GM12878 (cell line): ENCODE results near the gene CHD6. TPM values are rescaled to one million over a fixed set of nuclear protein-coding genes. Genes with fewer than 3 reads are reported as not detected.

Experiments used
- ATAC-seq: fragments of 200-7000 bp; cut with Tn5 transposase; 3 replicates; pipeline ENCODE4 v1.9.1; 2020; ENCODE audit warnings: mild to moderate bottlenecking, moderate library complexity
- BruUV-seq: library from RNA; stranded (reverse); fragments of 400-500 nt; replicated peaks from 2 replicates; lab custom pipeline; 2021; lab: Mats Ljungman, UMichigan
- CTCF ChIA-PET: fragments of 300-600 bp; sonication (Branson Sonifier 250); formaldehyde crosslinking; extraction: SDS; loops from one replicate; lab custom pipeline; 2021; ENCODE audit warnings: inconsistent platforms; lab: Yijun Ruan, JAX
- POLR2A ChIA-PET: fragments of 350-600 bp; formaldehyde crosslinking; extraction: SDS; loops from one replicate; lab custom pipeline; 2021; ENCODE audit warnings: inconsistent platforms; lab: Charles Lee
- RAD21 ChIA-PET: fragments of 300-600 bp; sonication (Branson Sonifier 250); formaldehyde crosslinking; loops from one replicate; lab custom pipeline; 2023; ENCODE audit warnings: antibody characterized with exemption; ENCODE audit not compliant: unreplicated experiment; lab: Charles Lee
- SMC1A ChIA-PET: fragments of 300-600 bp; sonication (Branson Sonifier 250); formaldehyde crosslinking; loops from one replicate; lab custom pipeline; 2023; ENCODE audit not compliant: unreplicated experiment, uncharacterized antibody; lab: Charles Lee
- DNase-seq: peaks from one replicate; pipeline ENCODE4 v3.0.0-alpha.2; 2011; ENCODE audit warnings: low read depth, low spot score
- FAIRE-seq: peaks from 3 replicates; lab custom pipeline; 2011; peaks lifted over from hg19 to GRCh38; lab: Jason Lieb, UNC
- H2AFZ ChIP-seq: 2 replicates; pipeline ENCODE4 v1.6.0; 2011; ENCODE audit warnings: low read depth, low read length, control low read depth; ENCODE audit not compliant: control insufficient read depth
- H3K27ac ChIP-seq: 2 replicates; pipeline ENCODE4 v1.5.1; 2011; ENCODE audit warnings: control low read depth; ENCODE audit not compliant: control insufficient read depth, insufficient read depth
- H3K27me3 ChIP-seq, 2 experiments: replicated peaks in 1 of 2; 2 replicates each; pipeline versions ENCODE4 v1.6.0 to v1.6.1; 2011; ENCODE audit warnings: low read length in 1 of 2; ENCODE audit not compliant: control insufficient read depth in 2 of 2, insufficient read depth in 2 of 2
- H3K36me3 ChIP-seq, 2 experiments: 2 replicates each; pipeline ENCODE4 v1.5.1; 2011; ENCODE audit warnings: low read length in 1 of 2; ENCODE audit not compliant: control insufficient read depth in 2 of 2, insufficient read depth in 2 of 2
- H3K4me1 ChIP-seq: 2 replicates; pipeline ENCODE4 v1.6.1; 2011; ENCODE audit warnings: mild to moderate bottlenecking, low read length, moderate library complexity, mixed read lengths; ENCODE audit not compliant: control insufficient read depth, insufficient read depth
- H3K4me2 ChIP-seq: 2 replicates; pipeline ENCODE4 v1.6.0; 2011; ENCODE audit warnings: control low read depth; ENCODE audit not compliant: control insufficient read depth, insufficient read depth
- H3K4me3 ChIP-seq: fragments of 200-600 bp; sonication (generic); 2 replicates; pipeline ENCODE4 v1.5.1; 2016
- H3K79me2 ChIP-seq: 2 replicates; pipeline ENCODE4 v1.6.0; 2011; ENCODE audit warnings: low read length; ENCODE audit not compliant: control insufficient read depth, insufficient read depth
- H3K9ac ChIP-seq: 2 replicates; pipeline ENCODE4 v1.8.0; 2011; ENCODE audit warnings: low read length, control low read depth, mixed read lengths; ENCODE audit not compliant: control insufficient read depth, insufficient read depth
- H3K9me3 ChIP-seq: replicated peaks from 3 replicates; pipeline ENCODE4 v1.5.1; 2011; ENCODE audit warnings: mild to moderate bottlenecking, low read length; ENCODE audit not compliant: control insufficient read depth, insufficient read depth
- H4K20me1 ChIP-seq: 2 replicates; pipeline ENCODE4 v1.6.0; 2011; ENCODE audit not compliant: control insufficient read depth, insufficient read depth
- CBFB ChIP-seq: IDR thresholded peaks from 2 replicates; pipeline ENCODE4 v1.6.1; 2016; ENCODE audit warnings: antibody characterized with exemption, low read depth
- CHD1 ChIP-seq: IDR thresholded peaks from 2 replicates; pipeline ENCODE4 v1.6.1; 2012; ENCODE audit warnings: low read depth, low read length, improper control_type of control experiment
- MEF2B ChIP-seq: fragments of 450-650 bp; IDR thresholded peaks from 2 replicates; pipeline ENCODE4 v1.6.1; 2018; ENCODE audit warnings: mild to moderate bottlenecking, moderate library complexity; ENCODE audit not compliant: partially characterized antibody, poor library complexity, severe bottlenecking
- MTA3 ChIP-seq: IDR thresholded peaks from 2 replicates; pipeline ENCODE4 v1.6.1; 2012; ENCODE audit warnings: low read length, inconsistent platforms, borderline replicate concordance
- NFXL1 ChIP-seq: fragments of 450-650 bp; IDR thresholded peaks from 2 replicates; pipeline ENCODE4 v1.6.1; 2017; ENCODE audit warnings: antibody characterized with exemption, mild to moderate bottlenecking, borderline replicate concordance
- NFYB ChIP-seq: IDR thresholded peaks from 2 replicates; pipeline ENCODE4 v1.6.1; 2011; ENCODE audit warnings: low read depth, mild to moderate bottlenecking, low read length, improper control_type of control experiment, moderate library complexity; ENCODE audit not compliant: insufficient read depth
- RBBP5 ChIP-seq: fragments of 200-600 bp; sonication (generic); conservative IDR thresholded peaks from 2 replicates; pipeline ENCODE4 v1.6.1; 2016
- RFX5 ChIP-seq: IDR thresholded peaks from 2 replicates; pipeline ENCODE4 v1.6.1; 2011; ENCODE audit warnings: low read depth, low read length, improper control_type of control experiment
- WGBS: methylation state at CpG from one replicate; pipeline ENCODE4 v1.1.6; 2016; ENCODE audit warnings: low lambda C conversion rate; ENCODE audit not compliant: insufficient replicate concordance, insufficient coverage; ENCODE audit errors: missing lambda C conversion rate; 5-methylcytosine and 5-hydroxymethylcytosine counted together
- in situ Hi-C: fragments of 300-500 bp; cut with MboI; formaldehyde crosslinking; loops from 9 replicates; pipeline ENCODE4 v1.14.3; 2018; ENCODE audit warnings: mixed read lengths
- intact Hi-C: fragments of 100-400 bp; cut with micrococcal nuclease; formaldehyde crosslinking; loops from one replicate; pipeline ENCODE4 v1.14.2; 2022; ENCODE audit not compliant: unreplicated experiment
- polyA plus RNA-seq, 11 experiments: library from polyadenylated mRNA; depleted of rRNA in 4 of 11; unstranded in 6 of 11; stranded (reverse) in 5 of 11; fragments of >200 nt; fragmentation: Nextera tagmentation in 4 of 11; fragmentation: Illumina TruSeq in 1 of 11; extraction: Ambion mirVana in 4 of 11; extraction: Trizol in 1 of 11; gene quantifications; 1 replicate in 1 of 11; 2 replicates in 10 of 11; pipeline versions ENCODE4 v1.2.1 to v1.2.3, GENCODE V29; 2011 to 2016; ENCODE audit warnings: inconsistent platforms in 2 of 11, missing spikeins in 2 of 11, low read depth in 1 of 11
- total RNA-seq, 4 experiments: library from RNA; depleted of rRNA in 3 of 4; stranded (reverse); fragments of >200 nt in 3 of 4; fragmentation: Illumina TruSeq in 1 of 4; extraction: Trizol in 1 of 4; gene quantifications; 2 replicates each; pipeline versions ENCODE4 v1.2.1 to v1.2.3, GENCODE V29; 2013 to 2021
- TF ChIP-seq, protein P1 (sequence below): IDR thresholded peaks from 2 replicates; pipeline ENCODE4 v1.6.1; 2012; ENCODE audit warnings: mild to moderate bottlenecking, low read depth, low read length
- TF ChIP-seq, protein P2 (sequence below): IDR thresholded peaks from 2 replicates; pipeline ENCODE4 v1.6.1; 2012; ENCODE audit warnings: low read depth, low read length, improper control_type of control experiment
- TF ChIP-seq, protein P3 (sequence below): fragments of 450-650 bp; IDR thresholded peaks from 2 replicates; pipeline ENCODE4 v1.6.1; 2014; ENCODE audit warnings: mild to moderate bottlenecking

The CHD6 gene
- total and polyA plus RNA-seq, 10 of the 15 experiments (the other 5 are each of a cell fraction or from before 2014, with no cell fraction given) = 4.3 to 25.5 (median 17.1) TPM

DNA sequence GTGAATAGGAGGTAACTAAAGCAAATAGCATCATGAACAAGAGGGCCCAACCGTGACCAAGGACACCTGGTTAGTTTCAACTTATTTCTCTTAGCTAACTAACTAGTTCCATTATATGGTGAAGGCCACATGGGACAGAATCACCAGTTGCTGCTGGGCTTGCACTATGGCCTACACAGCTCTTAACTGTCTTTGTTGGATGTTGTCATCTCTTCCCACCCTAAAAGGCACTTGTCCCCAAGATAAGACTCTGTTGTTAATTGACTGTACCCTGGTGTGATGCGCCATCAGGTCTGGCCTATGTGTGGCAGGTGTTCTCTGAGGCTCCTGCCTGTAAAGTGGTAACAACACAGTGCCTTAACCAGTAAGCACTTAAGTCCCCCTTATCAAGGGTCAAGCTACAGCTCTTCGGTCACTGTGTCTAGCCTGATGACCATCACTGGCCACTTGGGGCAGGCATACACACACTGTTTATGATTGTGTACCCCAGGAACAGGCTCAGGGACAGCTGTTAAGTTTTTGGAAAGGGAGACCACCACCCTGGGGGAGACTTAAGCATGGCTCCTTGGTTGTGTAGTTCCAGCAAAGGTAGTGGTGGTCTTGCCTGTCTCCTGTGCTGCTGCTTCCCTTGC is 51.2 kb downstream of the CHD6 start (continued):
- TF ChIP-seq, protein P1, sequence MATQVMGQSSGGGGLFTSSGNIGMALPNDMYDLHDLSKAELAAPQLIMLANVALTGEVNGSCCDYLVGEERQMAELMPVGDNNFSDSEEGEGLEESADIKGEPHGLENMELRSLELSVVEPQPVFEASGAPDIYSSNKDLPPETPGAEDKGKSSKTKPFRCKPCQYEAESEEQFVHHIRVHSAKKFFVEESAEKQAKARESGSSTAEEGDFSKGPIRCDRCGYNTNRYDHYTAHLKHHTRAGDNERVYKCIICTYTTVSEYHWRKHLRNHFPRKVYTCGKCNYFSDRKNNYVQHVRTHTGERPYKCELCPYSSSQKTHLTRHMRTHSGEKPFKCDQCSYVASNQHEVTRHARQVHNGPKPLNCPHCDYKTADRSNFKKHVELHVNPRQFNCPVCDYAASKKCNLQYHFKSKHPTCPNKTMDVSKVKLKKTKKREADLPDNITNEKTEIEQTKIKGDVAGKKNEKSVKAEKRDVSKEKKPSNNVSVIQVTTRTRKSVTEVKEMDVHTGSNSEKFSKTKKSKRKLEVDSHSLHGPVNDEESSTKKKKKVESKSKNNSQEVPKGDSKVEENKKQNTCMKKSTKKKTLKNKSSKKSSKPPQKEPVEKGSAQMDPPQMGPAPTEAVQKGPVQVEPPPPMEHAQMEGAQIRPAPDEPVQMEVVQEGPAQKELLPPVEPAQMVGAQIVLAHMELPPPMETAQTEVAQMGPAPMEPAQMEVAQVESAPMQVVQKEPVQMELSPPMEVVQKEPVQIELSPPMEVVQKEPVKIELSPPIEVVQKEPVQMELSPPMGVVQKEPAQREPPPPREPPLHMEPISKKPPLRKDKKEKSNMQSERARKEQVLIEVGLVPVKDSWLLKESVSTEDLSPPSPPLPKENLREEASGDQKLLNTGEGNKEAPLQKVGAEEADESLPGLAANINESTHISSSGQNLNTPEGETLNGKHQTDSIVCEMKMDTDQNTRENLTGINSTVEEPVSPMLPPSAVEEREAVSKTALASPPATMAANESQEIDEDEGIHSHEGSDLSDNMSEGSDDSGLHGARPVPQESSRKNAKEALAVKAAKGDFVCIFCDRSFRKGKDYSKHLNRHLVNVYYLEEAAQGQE = no peak
- TF ChIP-seq RFX5 (no peak), NFXL1 (no peak), CBFB (no peak), CHD1 (no peak)

DNA sequence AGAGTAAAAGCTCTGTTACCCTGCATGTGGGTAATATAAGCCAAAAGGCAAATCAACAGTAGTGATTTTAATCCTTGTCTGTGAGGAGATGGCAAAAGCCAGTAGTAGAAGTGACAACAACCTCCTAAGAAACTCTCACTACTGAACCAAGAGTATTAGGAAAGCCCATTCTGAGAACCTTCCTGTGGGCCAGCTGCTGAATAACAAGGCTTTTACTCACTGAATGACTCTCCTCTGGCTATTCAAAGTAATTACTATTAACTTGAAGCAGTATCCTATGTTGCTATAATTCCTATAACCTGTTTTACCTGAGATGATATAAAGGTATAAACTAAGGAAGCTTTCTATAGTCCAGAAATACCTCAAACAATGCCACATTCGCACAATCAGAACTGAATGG is 55.1 kb downstream of the CHD6 start:
- CTCF ChIA-PET = interaction anchor here (1.0 to 3.8 kb wide), 3 partner anchors 9 to 14 kb away, joined by 3 to 22 read pairs (median 7); no protein-coding TSS in a partner anchor

More for the DNA sequence above, 55.1 kb downstream of the CHD6 start:
- H3K4me3 ChIP-seq = no peak overlapping the region
- TF ChIP-seq MTA3 = no peak
- no peak for TF ChIP-seq MEF2B
- TF ChIP-seq RBBP5 = no peak
- TF ChIP-seq, protein P2, sequence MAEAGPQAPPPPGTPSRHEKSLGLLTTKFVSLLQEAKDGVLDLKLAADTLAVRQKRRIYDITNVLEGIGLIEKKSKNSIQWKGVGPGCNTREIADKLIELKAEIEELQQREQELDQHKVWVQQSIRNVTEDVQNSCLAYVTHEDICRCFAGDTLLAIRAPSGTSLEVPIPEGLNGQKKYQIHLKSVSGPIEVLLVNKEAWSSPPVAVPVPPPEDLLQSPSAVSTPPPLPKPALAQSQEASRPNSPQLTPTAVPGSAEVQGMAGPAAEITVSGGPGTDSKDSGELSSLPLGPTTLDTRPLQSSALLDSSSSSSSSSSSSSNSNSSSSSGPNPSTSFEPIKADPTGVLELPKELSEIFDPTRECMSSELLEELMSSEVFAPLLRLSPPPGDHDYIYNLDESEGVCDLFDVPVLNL = no peak
- TF ChIP-seq, protein P3, sequence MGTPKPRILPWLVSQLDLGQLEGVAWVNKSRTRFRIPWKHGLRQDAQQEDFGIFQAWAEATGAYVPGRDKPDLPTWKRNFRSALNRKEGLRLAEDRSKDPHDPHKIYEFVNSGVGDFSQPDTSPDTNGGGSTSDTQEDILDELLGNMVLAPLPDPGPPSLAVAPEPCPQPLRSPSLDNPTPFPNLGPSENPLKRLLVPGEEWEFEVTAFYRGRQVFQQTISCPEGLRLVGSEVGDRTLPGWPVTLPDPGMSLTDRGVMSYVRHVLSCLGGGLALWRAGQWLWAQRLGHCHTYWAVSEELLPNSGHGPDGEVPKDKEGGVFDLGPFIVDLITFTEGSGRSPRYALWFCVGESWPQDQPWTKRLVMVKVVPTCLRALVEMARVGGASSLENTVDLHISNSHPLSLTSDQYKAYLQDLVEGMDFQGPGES = no peak
- no peak for TF ChIP-seq NFYB
- TF ChIP-seq RFX5 = no peak
- SMC1A ChIA-PET = interaction anchor here (0.8 to 1.6 kb wide), 8 partner anchors 9 to 128 kb away, joined by 3 to 6 read pairs (median 3); no protein-coding TSS in a partner anchor
- BruUV-seq = no TSS peak
- no peak for FAIRE-seq
- no peaks in the 10 kb centered on the region; the same call in 2 of the 3 replicates for H3K9me3 ChIP-seq
- no peak overlapping the region for H3K9ac ChIP-seq
- POLR2A ChIA-PET = interaction anchor here (1.1 to 1.2 kb wide), 2 partner anchors 13 to 55 kb away, joined by 3 to 4 read pairs; partner anchors contain the start of gene CHD6
- H3K36me3 ChIP-seq = 0 out of 4 replicates have a peak, but pooled peaks cover 0 to 2% of the 10 kb centered on the region in 2 experiments
- in situ Hi-C loops (no loop called here), intact Hi-C loops (no loop called here)
- H3K27ac ChIP-seq = no peak overlapping the region
- no peaks in the 10 kb centered on the region for H3K27me3 ChIP-seq
- H4K20me1 ChIP-seq = no peaks in the 10 kb centered on the region
- no peak overlapping the region for H2AFZ ChIP-seq
- H3K79me2 ChIP-seq = peaks cover 32% of the 10 kb centered on the region
- H3K4me2 ChIP-seq = no peak overlapping the region
- DNase-seq = no peak
- ATAC-seq = no peak
- peaks cover 28% of the 10 kb centered on the region for H3K4me1 ChIP-seq
- 100% methylated on average over 1 of the region's 1 CpG for WGBS
- RAD21 ChIA-PET = interaction anchor here (1.2 to 1.3 kb wide), 4 partner anchors 10 to 53 kb away, joined by 3 read pairs; no protein-coding TSS in a partner anchor
